ENCODE results near the gene JAML.

DNA sequence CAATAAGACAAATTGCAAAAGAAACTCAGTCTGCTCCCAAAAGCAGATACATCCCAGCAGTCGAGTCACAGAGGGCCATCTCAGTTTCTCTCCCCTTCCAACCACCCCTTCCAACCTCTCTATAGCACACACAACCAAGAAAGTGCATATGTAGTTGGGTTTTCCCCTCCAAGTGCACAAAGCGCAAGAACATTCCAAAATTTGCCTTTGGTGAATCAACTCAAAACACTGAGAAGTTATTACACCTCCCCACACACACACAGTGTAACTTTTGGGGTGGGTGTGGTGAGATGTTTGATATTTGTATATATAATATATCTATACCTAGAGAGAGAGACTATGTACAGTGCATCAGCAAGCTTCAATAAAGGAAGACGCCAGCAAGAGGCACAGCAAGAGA lies 62.0 kb downstream of the JAML start:
- TF ChIP-seq SIN3A (IDR thresholded peaks at IDR 0.05; ENCODE audit: low read depth) (no peak), POLR2A (IDR thresholded peaks at IDR 0.05; ENCODE audit: borderline replicate concordance, extremely low read depth, insufficient read depth, insufficient read length) (no peak), ZBTB33 (IDR thresholded peaks at IDR 0.05; ENCODE audit: extremely low read depth, insufficient replicate concordance, low read length) (no peak), TCF7L2 (IDR thresholded peaks at IDR 0.05; ENCODE audit: borderline replicate concordance, extremely low read depth, insufficient read depth, insufficient read length) (no peak), ZNF274 (IDR thresholded peaks at IDR 0.05; ENCODE audit: low read depth, low read length) (no peak), SRF (IDR thresholded peaks at IDR 0.05; ENCODE audit: low read depth) (no peak), RAD21 (IDR thresholded peaks at IDR 0.05; ENCODE audit: low read depth) (no peak), YY1 (IDR thresholded peaks at IDR 0.05; ENCODE audit: extremely low read depth, insufficient replicate concordance, low read depth, low read length) (no peak)
- TF ChIP-seq, protein P1, sequence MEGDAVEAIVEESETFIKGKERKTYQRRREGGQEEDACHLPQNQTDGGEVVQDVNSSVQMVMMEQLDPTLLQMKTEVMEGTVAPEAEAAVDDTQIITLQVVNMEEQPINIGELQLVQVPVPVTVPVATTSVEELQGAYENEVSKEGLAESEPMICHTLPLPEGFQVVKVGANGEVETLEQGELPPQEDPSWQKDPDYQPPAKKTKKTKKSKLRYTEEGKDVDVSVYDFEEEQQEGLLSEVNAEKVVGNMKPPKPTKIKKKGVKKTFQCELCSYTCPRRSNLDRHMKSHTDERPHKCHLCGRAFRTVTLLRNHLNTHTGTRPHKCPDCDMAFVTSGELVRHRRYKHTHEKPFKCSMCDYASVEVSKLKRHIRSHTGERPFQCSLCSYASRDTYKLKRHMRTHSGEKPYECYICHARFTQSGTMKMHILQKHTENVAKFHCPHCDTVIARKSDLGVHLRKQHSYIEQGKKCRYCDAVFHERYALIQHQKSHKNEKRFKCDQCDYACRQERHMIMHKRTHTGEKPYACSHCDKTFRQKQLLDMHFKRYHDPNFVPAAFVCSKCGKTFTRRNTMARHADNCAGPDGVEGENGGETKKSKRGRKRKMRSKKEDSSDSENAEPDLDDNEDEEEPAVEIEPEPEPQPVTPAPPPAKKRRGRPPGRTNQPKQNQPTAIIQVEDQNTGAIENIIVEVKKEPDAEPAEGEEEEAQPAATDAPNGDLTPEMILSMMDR (IDR thresholded peaks at IDR 0.05 in 2 of 3, conservative IDR thresholded peaks at IDR 0.05 in 1 of 3; ENCODE audit: borderline replicate concordance in 1 of 3, insufficient read depth in 1 of 3, low read depth in 2 of 3, low read length in 2 of 3) = no peak
- TF ChIP-seq, protein P2, sequence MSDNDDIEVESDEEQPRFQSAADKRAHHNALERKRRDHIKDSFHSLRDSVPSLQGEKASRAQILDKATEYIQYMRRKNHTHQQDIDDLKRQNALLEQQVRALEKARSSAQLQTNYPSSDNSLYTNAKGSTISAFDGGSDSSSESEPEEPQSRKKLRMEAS (IDR thresholded peaks at IDR 0.05) = no peak
